Left kidney (tissue), 2 donors: ENCODE measurements around the gene ISG15. TPM values are rescaled to one million over a fixed set of nuclear protein-coding genes. Genes with fewer than 3 reads are reported as not detected.
"Not testable (repeated sequence)": the region's sequence is repeated elsewhere in the genome, so short reads cannot be mapped to it uniquely, and the experiment has no call there.

Experiments
- DNase-seq: peaks from one replicate; pipeline ENCODE4 v3.0.0-alpha.2; 2013
- polyA plus RNA-seq: library from polyadenylated mRNA; unstranded; fragments of 120-200 nt; gene quantifications from one replicate; pipeline ENCODE4 v1.2.1, GENCODE V29; 2013; ENCODE audit not compliant: insufficient read length

The ISG15 gene
- polyA plus RNA-seq, 1 donor = 9.4 TPM

DNA sequence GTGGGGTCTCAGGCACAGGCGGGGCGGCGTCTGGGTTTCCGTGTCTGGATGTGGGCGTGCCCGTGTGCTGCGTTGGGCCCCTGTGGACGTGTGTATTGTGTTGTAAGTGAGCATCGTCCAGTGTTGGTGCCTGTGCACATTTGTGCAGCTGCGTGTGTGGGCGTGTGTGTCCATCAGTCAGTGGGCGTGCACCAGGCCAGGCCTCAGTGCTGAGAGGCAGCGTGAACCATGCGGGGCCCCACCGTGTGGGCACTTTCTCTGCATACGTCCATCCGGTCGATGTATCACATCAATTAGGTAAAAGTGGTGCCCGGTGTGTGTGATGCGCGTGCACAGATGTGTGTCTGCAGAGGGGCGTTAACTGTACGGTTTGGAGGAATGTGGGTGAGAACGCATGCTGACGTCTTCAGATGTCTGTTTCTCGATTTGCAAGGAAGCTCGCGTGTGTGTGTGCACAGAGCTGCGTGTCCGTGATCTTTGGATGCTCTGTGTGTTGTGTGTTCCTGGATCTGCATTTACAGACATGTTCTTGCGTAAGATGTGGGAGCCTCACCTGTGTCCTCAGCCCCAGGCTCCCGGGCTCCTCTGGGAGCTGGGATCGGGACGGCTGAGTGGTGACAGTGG is 31.3 kb downstream of the ISG15 start:
- DNase-seq = no peak

DNA sequence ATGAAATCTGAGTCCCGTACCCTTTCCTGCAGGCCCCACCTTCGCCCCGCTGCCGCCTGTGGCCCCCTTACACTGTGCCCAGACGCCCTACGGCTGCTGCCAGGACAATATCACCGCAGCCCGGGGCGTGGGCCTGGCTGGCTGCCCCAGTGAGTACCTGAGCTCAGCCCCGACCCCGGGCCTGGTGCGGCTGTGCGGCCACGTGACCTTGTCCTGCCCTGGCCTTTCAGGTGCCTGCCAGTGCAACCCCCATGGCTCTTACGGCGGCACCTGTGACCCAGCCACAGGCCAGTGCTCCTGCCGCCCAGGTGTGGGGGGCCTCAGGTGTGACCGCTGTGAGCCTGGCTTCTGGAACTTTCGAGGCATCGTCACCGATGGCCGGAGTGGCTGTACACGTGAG is 31.8 kb downstream of the ISG15 start:
- DNase-seq = no peak

DNA sequence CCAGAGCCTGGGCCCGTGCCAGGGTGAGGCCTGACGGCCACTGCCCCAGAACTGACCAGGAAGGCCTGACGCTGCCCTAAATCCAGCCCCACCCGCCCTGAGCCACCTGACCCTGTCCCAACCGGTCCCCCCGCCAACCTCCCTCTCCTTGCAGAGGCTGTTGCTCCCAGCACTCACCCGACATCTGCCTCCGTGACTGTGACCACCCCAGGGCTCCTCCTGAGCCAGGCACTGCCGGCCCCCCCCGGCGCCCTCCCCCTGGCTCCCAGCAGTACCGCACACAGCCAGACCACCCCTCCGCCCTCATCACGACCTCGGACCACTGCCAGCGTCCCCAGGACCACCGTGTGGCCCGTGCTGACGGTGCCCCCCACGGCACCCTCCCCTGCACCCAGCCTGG is 32.9 kb downstream of the ISG15 start:
- DNase-seq = no peak

- no peak for DNase-seq
Measured at GRCh38 chr1:1046767-1047166, 33.5 kb downstream of the ISG15 start.

- DNase-seq = no peak
Measured at GRCh38 chr1:1047407-1047806, 34.1 kb downstream of the ISG15 start.

- no peak for DNase-seq
Measured at GRCh38 chr1:1047963-1048362, 34.7 kb downstream of the ISG15 start.

DNA sequence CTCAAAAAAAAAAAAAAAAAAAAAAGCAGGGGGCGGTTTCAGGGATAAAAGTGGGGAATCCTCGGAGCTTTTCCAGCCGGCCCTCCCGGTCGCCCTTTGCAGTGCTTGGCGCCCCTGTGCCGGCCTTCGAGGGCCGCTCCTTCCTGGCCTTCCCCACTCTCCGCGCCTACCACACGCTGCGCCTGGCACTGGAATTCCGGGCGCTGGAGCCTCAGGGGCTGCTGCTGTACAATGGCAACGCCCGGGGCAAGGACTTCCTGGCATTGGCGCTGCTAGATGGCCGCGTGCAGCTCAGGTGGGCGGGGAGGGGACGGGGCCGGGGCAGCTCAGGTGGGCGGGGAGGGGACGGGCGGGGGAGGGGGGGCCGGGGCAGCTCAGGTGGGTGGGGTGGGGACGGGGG is 35.5 kb downstream of the ISG15 start:
- no peak for DNase-seq

DNA sequence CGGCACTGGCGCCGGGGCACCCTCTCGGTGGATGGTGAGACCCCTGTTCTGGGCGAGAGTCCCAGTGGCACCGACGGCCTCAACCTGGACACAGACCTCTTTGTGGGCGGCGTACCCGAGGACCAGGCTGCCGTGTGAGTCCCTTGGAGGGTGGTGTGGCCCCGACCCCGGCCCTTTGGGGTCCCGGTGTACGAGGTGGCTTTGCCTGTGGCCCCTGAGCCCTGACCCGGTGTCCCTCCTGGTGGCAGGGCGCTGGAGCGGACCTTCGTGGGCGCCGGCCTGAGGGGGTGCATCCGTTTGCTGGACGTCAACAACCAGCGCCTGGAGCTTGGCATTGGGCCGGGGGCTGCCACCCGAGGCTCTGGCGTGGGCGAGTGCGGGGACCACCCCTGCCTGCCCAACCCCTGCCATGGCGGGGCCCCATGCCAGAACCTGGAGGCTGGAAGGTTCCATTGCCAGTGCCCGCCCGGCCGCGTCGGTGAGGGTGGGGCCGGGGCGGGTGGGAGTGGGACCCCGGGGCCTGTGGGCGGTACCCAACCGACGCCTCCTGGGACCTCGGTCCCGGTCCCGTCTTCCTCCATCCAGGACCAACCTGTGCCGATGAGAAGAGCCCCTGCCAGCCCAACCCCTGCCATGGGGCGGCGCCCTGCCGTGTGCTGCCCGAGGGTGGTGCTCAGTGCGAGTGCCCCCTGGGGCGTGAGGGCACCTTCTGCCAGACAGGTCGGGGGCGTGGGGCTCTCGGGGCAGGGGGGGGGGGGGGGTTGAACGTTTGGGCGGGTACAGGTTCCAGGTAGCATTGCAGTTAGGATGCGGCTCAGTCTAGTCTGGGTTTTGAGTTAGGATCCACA is 36.2 kb downstream of the ISG15 start:
- no peak for DNase-seq

DNA sequence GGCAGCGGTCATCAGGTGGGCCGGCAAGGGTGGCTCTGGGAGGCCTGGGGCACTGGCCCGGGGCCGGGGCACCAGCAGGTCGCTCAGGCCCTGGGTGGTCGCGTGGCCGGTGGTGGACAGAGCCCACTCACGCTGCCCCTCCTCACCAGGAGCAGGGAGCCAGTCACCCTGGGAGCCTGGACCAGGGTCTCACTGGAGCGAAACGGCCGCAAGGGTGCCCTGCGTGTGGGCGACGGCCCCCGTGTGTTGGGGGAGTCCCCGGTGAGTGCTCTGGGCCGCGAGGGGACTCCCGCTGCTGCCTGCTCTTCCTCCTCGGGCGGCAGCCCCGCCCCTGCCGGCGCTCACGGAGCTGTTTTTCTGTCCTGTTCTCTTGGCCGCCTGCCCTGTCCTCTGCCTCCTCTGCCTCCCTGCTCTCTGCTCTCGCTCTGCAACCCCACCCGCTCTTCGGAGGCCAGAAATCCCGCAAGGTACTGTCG is 37.3 kb downstream of the ISG15 start:
- no peak for DNase-seq

GRCh38 chr1:1051127-1051810 is 38.0 kb downstream of the ISG15 start:
- DNase-seq = no peak

GRCh38 chr1:1052003-1052840 is 38.9 kb downstream of the ISG15 start:
- DNase-seq = no peak

DNA sequence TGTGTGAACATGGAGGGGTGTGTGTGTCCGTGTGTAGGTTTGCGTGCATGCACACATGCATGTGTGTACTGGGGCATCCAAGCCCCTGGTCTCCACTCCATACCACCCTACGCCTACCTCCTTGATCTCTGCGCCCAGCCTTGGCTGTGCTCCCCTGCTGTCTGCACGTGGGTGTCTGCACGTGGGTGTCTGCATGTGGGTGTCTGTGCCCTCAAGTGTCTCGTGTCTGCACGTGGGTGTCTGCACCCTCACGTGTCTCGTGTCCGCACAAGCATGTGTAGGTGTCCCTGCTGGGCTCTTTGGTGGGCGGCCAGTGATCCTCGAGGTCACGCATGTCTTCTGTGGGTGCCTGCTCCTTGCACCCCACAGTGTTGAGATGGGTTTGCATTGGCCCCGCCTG is 39.7 kb downstream of the ISG15 start:
- no peak for DNase-seq

DNA sequence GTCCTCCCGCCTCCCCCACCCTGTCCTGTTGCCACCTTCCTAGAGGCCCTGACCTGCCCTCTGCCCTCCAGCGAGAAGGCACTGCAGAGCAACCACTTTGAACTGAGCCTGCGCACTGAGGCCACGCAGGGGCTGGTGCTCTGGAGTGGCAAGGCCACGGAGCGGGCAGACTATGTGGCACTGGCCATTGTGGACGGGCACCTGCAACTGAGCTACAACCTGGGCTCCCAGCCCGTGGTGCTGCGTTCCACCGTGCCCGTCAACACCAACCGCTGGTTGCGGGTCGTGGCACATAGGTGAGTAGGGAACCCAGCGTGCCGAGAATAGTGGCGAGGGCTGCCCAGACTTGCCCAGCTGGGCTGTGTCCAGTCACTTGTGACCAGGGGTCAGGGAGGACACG is 40.4 kb downstream of the ISG15 start:
- no peak for DNase-seq

- DNase-seq = no peak
Measured at GRCh38 chr1:1054099-1054700, 40.9 kb downstream of the ISG15 start.

- no peak for DNase-seq
Measured at GRCh38 chr1:1054971-1055370, 41.7 kb downstream of the ISG15 start.

GRCh38 chr1:1055841-1056736 is 42.8 kb downstream of the ISG15 start:
- no peak for DNase-seq

GRCh38 chr1:1057769-1058087 is 44.4 kb downstream of the ISG15 start:
- DNase-seq = not testable (repeated sequence)

GRCh38 chr1:1058088-1058905 is 45.0 kb downstream of the ISG15 start:
- DNase-seq = no peak

DNA sequence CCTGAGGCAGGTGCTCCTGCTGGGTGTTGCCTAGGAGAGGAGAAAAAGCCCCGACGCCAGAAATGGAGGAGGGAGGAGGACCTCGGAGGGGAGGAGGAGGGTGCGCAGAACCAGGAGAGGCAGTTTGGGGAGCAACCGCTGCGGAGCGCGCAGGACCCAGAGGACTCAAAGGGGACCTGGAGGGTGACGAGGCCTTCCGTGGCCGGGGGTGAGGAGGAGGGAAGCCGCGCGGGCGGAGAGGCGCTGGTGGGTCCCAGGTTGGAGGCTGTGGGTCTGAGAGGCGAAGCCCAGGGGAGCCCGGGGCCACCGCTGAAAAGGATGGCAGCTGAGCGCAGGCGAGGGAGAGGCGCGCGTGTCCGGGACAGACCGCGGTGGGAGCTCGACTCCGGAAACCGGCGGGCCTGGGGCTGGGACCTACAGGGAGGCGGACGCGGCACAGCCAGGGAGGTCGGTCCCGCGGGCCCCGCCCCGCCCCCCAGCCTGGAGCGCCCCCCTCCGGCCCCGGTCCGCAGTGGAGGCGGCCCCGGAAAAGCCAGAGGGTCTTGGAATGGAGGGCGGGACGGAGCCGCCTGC is 45.7 kb downstream of the ISG15 start:
- no peak for DNase-seq
